ENCODE measurements around the gene MXD3. TPM values are rescaled to one million over a fixed set of nuclear protein-coding genes. Genes with fewer than 3 reads are reported as not detected.

Gene MXD3
- total and polyA plus RNA-seq, 2 of the 4 experiments (the other 2 are of a cell fraction): 7.3 to 12.9 TPM

GRCh38 chr5:177296581-177296980 is 15.1 kb downstream of the MXD3 start:
- Histone ChIP-seq H2BK20ac (ENCODE audit: low read depth, low read length) (no peak overlapping the region), H2AK9ac (replicated peaks; ENCODE audit: low read depth, low read length, poor library complexity) (no peak overlapping the region), H3K4me2 (ENCODE audit: low read depth, low read length) (no peak overlapping the region), H2AK5ac (ENCODE audit: low read depth, low read length) (no peak overlapping the region), H3K9me1 (ENCODE audit: insufficient read depth, low read length) (0 out of 2 replicates have a peak, but pooled peaks cover under 1% of the 10 kb centered on the region), H3K4ac (ENCODE audit: low read depth, low read length) (no peak overlapping the region), H3K27me3 (ENCODE audit: control insufficient read depth, insufficient read depth, low read length) (no peaks in the 10 kb centered on the region), H3K27ac (ENCODE audit: insufficient read depth, low read length) (no peak overlapping the region), H3K23ac (ENCODE audit: low read depth, low read length) (no peak overlapping the region), H2BK120ac (ENCODE audit: low read depth, low read length) (no peak overlapping the region), H3K4me3 (ENCODE audit: insufficient read depth, low read depth, low read length) (no peak overlapping the region), H2AFZ (replicated peaks; ENCODE audit: low read length, poor library complexity) (no peak overlapping the region), H3K79me1 (ENCODE audit: low read depth in 1 of 2, low read length in 2 of 2) (peaks cover 5 to 26% of the 10 kb centered on the region in 2 experiments), H4K8ac (ENCODE audit: low read depth in 2 of 2, low read length in 2 of 2) (no peak overlapping the region), H3K9ac (ENCODE audit: low read depth, low read length) (no peak overlapping the region), H3K14ac (replicated peaks; ENCODE audit: low read depth, low read length) (no peak overlapping the region), H3K36me3 (ENCODE audit: control insufficient read depth, insufficient read depth, low read length) (peaks cover 50% of the 10 kb centered on the region), H4K5ac (ENCODE audit: low read depth, low read length) (no peak overlapping the region), H3K4me1 (ENCODE audit: control insufficient read depth, insufficient read depth, low read length) (peaks cover 5% of the 10 kb centered on the region; the same call in 1 of the 2 replicates), H4K91ac (ENCODE audit: insufficient read depth, low read depth, low read length) (no peak overlapping the region), H3K9me3 (ENCODE audit: control insufficient read depth, insufficient read depth, low read length) (no peaks in the 10 kb centered on the region), H3K18ac (ENCODE audit: low read depth, low read length) (no peak overlapping the region), H2BK5ac (ENCODE audit: low read depth, low read length, poor library complexity, severe bottlenecking) (no peak overlapping the region), H3K56ac (ENCODE audit: extremely low read depth, insufficient read depth, low read length) (no peak overlapping the region), H2BK15ac (ENCODE audit: low read depth, low read length) (no peak overlapping the region), H4K20me1 (ENCODE audit: insufficient read depth, low read length) (no peaks in the 10 kb centered on the region)
- dilution Hi-C loops (cut with HindIII; ENCODE audit: low sequenced_read_pairs, unreplicated experiment): no loop called here
- CTCF ChIA-PET: interaction anchor here (1.4 to 2.6 kb wide), 2 partner anchors 12 to 13 kb away, joined by 3 to 8 read pairs; no protein-coding TSS in a partner anchor
- intact Hi-C loops (cut with micrococcal nuclease): no loop called here
- TF ChIP-seq CHD1 (IDR thresholded peaks at IDR 0.05; ENCODE audit: low read depth, low read length) (no peak), RFX5 (IDR thresholded peaks at IDR 0.05; ENCODE audit: low read depth, low read length) (no peak), MXI1 (IDR thresholded peaks at IDR 0.05; ENCODE audit: borderline replicate concordance, low read depth, low read length) (no peak), RAD21 (IDR thresholded peaks at IDR 0.05; ENCODE audit: low read length) (no peak), RCOR1 (IDR thresholded peaks at IDR 0.05; ENCODE audit: insufficient replicate concordance, low read length) (no peak), POLR2A (IDR thresholded peaks at IDR 0.05; ENCODE audit: low read depth, low read length) (no peak), NFE2L2 (IDR thresholded peaks at IDR 0.05; ENCODE audit: low read depth, low read length) (no peak), BHLHE40 (IDR thresholded peaks at IDR 0.05; ENCODE audit: low read depth, low read length) (no peak), ELK1 (IDR thresholded peaks at IDR 0.05; ENCODE audit: borderline replicate concordance, low read depth, low read length) (no peak), USF2 (IDR thresholded peaks at IDR 0.05; ENCODE audit: low read depth, low read length) (no peak), FOS (IDR thresholded peaks at IDR 0.05; ENCODE audit: low read depth, low read length) (no peak)
- TF ChIP-seq, protein P1, sequence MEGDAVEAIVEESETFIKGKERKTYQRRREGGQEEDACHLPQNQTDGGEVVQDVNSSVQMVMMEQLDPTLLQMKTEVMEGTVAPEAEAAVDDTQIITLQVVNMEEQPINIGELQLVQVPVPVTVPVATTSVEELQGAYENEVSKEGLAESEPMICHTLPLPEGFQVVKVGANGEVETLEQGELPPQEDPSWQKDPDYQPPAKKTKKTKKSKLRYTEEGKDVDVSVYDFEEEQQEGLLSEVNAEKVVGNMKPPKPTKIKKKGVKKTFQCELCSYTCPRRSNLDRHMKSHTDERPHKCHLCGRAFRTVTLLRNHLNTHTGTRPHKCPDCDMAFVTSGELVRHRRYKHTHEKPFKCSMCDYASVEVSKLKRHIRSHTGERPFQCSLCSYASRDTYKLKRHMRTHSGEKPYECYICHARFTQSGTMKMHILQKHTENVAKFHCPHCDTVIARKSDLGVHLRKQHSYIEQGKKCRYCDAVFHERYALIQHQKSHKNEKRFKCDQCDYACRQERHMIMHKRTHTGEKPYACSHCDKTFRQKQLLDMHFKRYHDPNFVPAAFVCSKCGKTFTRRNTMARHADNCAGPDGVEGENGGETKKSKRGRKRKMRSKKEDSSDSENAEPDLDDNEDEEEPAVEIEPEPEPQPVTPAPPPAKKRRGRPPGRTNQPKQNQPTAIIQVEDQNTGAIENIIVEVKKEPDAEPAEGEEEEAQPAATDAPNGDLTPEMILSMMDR (conservative IDR thresholded peaks at IDR 0.05; ENCODE audit: low read depth, low read length): no peak
- 67% methylated on average over 1 of the region's 4 CpGs; no CpG with 5 or more reads in 1 of the 2 experiments for WGBS, 2 experiments (ENCODE audit: extremely low coverage in 2 of 2, insufficient read length in 1 of 2)
- ATAC-seq (ENCODE audit: low read depth) (no peak), DNase-seq (no peak)
- POLR2A ChIA-PET (ENCODE audit: unreplicated experiment): no interaction called here
- in situ Hi-C loops (cut with MboI; ENCODE audit: low sequenced_read_pairs): no loop called here
- BruUV-seq (replicated peaks): no TSS peak
